HepG2 (cell line): ENCODE data around the gene MUTYH. TPM values are rescaled to one million over a fixed set of nuclear protein-coding genes. Genes with fewer than 3 reads are reported as not detected.

ENCODE experiments used
- EP300 ChIP-seq, 3 experiments: sonication (generic) in 1 of 3; formaldehyde crosslinking in 1 of 3; IDR thresholded peaks; 2 replicates each; pipeline versions ENCODE4 v1.5.1 to v1.6.1; 2011 to 2020; ENCODE audit warnings: low read depth in 2 of 3, low read length in 2 of 3, borderline replicate concordance in 1 of 3, improper control_type of control experiment in 1 of 3, mild to moderate bottlenecking in 1 of 3, missing genetic modification reagents in 1 of 3, moderate library complexity in 1 of 3
- HNRNPL ChIP-seq: fragments of 200-400 bp; formaldehyde crosslinking; IDR thresholded peaks from 2 replicates; pipeline ENCODE4 v1.6.1; 2017; ENCODE audit warnings: mild to moderate bottlenecking, low read depth, low read length
- HNRNPUL1 ChIP-seq: fragments of 200-400 bp; formaldehyde crosslinking; IDR thresholded peaks from 2 replicates; pipeline ENCODE4 v1.6.1; 2017; ENCODE audit warnings: low read depth, mild to moderate bottlenecking, low read length, moderate library complexity
- KDM5A ChIP-seq: fragments of 200-600 bp; sonication (generic); IDR thresholded peaks from 2 replicates; pipeline ENCODE4 v1.7.0; 2018; ENCODE audit warnings: antibody characterized with exemption, mild to moderate bottlenecking, low read length, borderline replicate concordance
- RAD51 ChIP-seq: fragments of 450-650 bp; IDR thresholded peaks from 2 replicates; pipeline ENCODE4 v1.6.1; 2016; ENCODE audit warnings: borderline replicate concordance
- RFX1 ChIP-seq: fragments of 450-650 bp; IDR thresholded peaks from 2 replicates; pipeline ENCODE4 v1.6.1; 2017
- U2AF1 ChIP-seq: fragments of 200-400 bp; formaldehyde crosslinking; optimal IDR thresholded peaks from 2 replicates; pipeline ENCODE3; 2017; ENCODE audit warnings: mild to moderate bottlenecking, low read depth, low read length
- ZNF510 ChIP-seq: sonication (generic); formaldehyde crosslinking; IDR thresholded peaks from 2 replicates; pipeline ENCODE4 v1.4.0; 2020; ENCODE audit warnings: low read depth, mild to moderate bottlenecking, missing genetic modification reagents
- ZNF547 ChIP-seq: sonication (generic); formaldehyde crosslinking; IDR thresholded peaks from 2 replicates; pipeline ENCODE4 v1.5.1; 2020; ENCODE audit warnings: mild to moderate bottlenecking, missing genetic modification reagents
- ZNF749 ChIP-seq: sonication (generic); formaldehyde crosslinking; IDR thresholded peaks from 2 replicates; pipeline ENCODE4 v1.8.0; 2022; ENCODE audit warnings: mild to moderate bottlenecking, missing genetic modification reagents, moderate library complexity, borderline replicate concordance
- polyA plus RNA-seq, 8 experiments: library from polyadenylated mRNA; depleted of rRNA in 3 of 8; stranded (reverse) in 7 of 8; unstranded in 1 of 8; fragments of >200 nt; fragmentation: Illumina TruSeq in 4 of 8; extraction: Trizol in 4 of 8; gene quantifications; 2 replicates each; pipeline versions ENCODE4 v1.2.1 to v1.2.3, GENCODE V29; 2011 to 2016; ENCODE audit warnings: low read depth in 4 of 8, missing spikeins in 1 of 8, mixed read lengths in 1 of 8; ENCODE audit not compliant: insufficient read depth in 1 of 8
- total RNA-seq, 5 experiments: library from RNA; depleted of rRNA; stranded (reverse); fragments of >200 nt; fragmentation: Illumina TruSeq; extraction: Trizol; gene quantifications; 2 replicates each; pipeline ENCODE4 v1.2.3, GENCODE V29; 2016; ENCODE audit warnings: low read depth in 1 of 5
- TF ChIP-seq, protein P1 (sequence below): sonication (generic); formaldehyde crosslinking; IDR thresholded peaks from 2 replicates; pipeline ENCODE4 v1.4.0; 2020; ENCODE audit warnings: missing genetic modification reagents
- TF ChIP-seq, protein P2 (sequence below): sonication (generic); formaldehyde crosslinking; IDR thresholded peaks from 2 replicates; pipeline ENCODE4 v1.8.1; 2023; ENCODE audit warnings: mild to moderate bottlenecking, inconsistent platforms, moderate library complexity, missing genetic modification reagents, borderline replicate concordance
- TF ChIP-seq, protein P3 (sequence below): sonication (generic); formaldehyde crosslinking; IDR thresholded peaks from 2 replicates; pipeline ENCODE4 v1.4.0; 2020; ENCODE audit warnings: mild to moderate bottlenecking, low read depth, missing genetic modification reagents
- TF ChIP-seq, protein P4 (sequence below): sonication (generic); formaldehyde crosslinking; IDR thresholded peaks from 2 replicates; pipeline ENCODE4 v1.8.0; 2022; ENCODE audit warnings: mild to moderate bottlenecking, missing genetic modification reagents, moderate library complexity
- TF ChIP-seq, protein P5 (sequence below): sonication (generic); formaldehyde crosslinking; IDR thresholded peaks from 2 replicates; pipeline ENCODE4 v1.5.0; 2020; ENCODE audit warnings: missing genetic modification reagents
- TF ChIP-seq, protein P6 (sequence below): sonication (generic); formaldehyde crosslinking; IDR thresholded peaks from 2 replicates; pipeline ENCODE4 v1.5.0; 2020; ENCODE audit warnings: mild to moderate bottlenecking, missing genetic modification reagents, borderline replicate concordance

Gene MUTYH
- total and polyA plus RNA-seq, 2 of the 13 experiments (the other 11 are each of a cell fraction or from before 2014, with no cell fraction given): 16.3 to 17.1 TPM

DNA sequence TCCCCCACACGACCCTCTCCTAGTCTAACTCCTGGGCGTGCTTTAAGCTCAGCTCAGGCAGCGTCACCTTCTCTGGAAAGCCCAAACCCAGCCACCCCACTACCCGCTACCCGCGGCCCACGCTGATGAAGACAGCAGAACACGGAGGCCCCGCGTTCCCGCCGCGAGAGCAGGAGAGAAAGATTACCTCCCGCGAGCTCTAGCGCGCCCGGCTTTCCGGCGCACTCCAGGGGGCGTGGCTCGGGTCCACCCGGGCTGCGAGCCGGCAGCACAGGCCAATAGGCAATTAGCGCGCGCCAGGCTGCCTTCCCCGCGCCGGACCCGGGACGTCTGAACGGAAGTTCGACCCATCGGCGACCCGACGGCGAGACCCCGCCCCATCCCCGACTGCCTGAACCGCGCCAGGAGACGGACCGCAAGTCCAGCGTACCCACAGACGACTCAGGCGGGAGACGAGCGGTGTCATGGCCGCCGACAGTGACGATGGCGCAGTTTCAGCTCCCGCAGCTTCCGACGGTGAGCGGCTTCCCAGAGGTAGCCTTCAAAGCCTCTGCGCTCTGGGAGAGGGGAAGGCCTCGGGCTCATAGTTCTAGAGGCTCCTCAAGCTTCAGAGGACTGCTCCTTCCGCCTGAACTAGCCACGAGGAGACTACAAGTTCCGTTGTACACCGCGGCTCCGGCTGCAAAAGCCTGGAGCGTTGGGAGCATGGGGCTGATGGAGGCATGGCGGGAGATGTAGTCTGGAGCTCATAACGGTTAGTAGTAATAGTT, at the start of gene MUTYH, which contains the start of gene TOE1 (continued):
- TF ChIP-seq, protein P1, sequence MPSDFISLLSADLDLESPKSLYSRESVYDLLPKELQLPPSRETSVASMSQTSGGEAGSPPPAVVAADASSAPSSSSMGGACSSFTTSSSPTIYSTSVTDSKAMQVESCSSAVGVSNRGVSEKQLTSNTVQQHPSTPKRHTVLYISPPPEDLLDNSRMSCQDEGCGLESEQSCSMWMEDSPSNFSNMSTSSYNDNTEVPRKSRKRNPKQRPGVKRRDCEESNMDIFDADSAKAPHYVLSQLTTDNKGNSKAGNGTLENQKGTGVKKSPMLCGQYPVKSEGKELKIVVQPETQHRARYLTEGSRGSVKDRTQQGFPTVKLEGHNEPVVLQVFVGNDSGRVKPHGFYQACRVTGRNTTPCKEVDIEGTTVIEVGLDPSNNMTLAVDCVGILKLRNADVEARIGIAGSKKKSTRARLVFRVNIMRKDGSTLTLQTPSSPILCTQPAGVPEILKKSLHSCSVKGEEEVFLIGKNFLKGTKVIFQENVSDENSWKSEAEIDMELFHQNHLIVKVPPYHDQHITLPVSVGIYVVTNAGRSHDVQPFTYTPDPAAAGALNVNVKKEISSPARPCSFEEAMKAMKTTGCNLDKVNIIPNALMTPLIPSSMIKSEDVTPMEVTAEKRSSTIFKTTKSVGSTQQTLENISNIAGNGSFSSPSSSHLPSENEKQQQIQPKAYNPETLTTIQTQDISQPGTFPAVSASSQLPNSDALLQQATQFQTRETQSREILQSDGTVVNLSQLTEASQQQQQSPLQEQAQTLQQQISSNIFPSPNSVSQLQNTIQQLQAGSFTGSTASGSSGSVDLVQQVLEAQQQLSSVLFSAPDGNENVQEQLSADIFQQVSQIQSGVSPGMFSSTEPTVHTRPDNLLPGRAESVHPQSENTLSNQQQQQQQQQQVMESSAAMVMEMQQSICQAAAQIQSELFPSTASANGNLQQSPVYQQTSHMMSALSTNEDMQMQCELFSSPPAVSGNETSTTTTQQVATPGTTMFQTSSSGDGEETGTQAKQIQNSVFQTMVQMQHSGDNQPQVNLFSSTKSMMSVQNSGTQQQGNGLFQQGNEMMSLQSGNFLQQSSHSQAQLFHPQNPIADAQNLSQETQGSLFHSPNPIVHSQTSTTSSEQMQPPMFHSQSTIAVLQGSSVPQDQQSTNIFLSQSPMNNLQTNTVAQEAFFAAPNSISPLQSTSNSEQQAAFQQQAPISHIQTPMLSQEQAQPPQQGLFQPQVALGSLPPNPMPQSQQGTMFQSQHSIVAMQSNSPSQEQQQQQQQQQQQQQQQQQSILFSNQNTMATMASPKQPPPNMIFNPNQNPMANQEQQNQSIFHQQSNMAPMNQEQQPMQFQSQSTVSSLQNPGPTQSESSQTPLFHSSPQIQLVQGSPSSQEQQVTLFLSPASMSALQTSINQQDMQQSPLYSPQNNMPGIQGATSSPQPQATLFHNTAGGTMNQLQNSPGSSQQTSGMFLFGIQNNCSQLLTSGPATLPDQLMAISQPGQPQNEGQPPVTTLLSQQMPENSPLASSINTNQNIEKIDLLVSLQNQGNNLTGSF: peak; percentile 52; the same call in 1 of the 2 replicates
- TF ChIP-seq EP300 (IDR thresholded peaks at IDR 0.05; ENCODE audit: low read depth in 2 of 2, low read length in 2 of 2) (no peak), EP300 (CRISPR knock-in tag; IDR thresholded peaks at IDR 0.05; ENCODE audit: borderline replicate concordance) (no peak; the same call in 1 of the 2 replicates), RAD51 (no peak), ZNF749 (CRISPR knock-in tag) (peak; percentile 85; the same call in 1 of the 2 replicates), HNRNPUL1 (0 out of 2 replicates have a peak, but pooled peaks have one; percentile 28), U2AF1 (no peak), KDM5A (peak; percentile 67; the same call in 1 of the 2 replicates), ZNF547 (peak; percentile 85), RFX1 (no peak), HNRNPL (no peak; the same call in 1 of the 2 replicates), ZNF510 (CRISPR knock-in tag) (0 out of 2 replicates have a peak, but pooled peaks have one; percentile 71)
- TF ChIP-seq, protein P2, sequence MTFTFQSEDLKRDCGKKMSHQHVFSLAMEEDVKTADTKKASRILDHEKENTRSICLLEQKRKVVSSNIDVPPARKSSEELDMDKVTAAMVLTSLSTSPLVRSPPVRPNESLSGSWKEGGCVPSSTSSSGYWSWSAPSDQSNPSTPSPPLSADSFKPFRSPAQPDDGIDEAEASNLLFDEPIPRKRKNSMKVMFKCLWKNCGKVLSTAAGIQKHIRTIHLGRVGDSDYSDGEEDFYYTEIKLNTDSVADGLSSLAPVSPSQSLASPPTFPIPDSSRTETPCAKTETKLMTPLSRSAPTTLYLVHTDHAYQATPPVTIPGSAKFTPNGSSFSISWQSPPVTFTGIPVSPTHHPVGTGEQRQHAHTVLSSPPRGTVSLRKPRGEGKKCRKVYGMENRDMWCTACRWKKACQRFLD (CRISPR knock-in tag): peak; percentile 89
- TF ChIP-seq, protein P3, sequence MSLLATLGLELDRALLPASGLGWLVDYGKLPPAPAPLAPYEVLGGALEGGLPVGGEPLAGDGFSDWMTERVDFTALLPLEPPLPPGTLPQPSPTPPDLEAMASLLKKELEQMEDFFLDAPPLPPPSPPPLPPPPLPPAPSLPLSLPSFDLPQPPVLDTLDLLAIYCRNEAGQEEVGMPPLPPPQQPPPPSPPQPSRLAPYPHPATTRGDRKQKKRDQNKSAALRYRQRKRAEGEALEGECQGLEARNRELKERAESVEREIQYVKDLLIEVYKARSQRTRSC (CRISPR knock-in tag): no peak
- TF ChIP-seq, protein P4, sequence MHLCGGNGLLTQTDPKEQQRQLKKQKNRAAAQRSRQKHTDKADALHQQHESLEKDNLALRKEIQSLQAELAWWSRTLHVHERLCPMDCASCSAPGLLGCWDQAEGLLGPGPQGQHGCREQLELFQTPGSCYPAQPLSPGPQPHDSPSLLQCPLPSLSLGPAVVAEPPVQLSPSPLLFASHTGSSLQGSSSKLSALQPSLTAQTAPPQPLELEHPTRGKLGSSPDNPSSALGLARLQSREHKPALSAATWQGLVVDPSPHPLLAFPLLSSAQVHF (CRISPR knock-in tag): no peak; the same call in 1 of the 2 replicates
- TF ChIP-seq, protein P5, sequence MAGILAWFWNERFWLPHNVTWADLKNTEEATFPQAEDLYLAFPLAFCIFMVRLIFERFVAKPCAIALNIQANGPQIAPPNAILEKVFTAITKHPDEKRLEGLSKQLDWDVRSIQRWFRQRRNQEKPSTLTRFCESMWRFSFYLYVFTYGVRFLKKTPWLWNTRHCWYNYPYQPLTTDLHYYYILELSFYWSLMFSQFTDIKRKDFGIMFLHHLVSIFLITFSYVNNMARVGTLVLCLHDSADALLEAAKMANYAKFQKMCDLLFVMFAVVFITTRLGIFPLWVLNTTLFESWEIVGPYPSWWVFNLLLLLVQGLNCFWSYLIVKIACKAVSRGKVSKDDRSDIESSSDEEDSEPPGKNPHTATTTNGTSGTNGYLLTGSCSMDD (CRISPR knock-in tag): no peak
- TF ChIP-seq, protein P6, sequence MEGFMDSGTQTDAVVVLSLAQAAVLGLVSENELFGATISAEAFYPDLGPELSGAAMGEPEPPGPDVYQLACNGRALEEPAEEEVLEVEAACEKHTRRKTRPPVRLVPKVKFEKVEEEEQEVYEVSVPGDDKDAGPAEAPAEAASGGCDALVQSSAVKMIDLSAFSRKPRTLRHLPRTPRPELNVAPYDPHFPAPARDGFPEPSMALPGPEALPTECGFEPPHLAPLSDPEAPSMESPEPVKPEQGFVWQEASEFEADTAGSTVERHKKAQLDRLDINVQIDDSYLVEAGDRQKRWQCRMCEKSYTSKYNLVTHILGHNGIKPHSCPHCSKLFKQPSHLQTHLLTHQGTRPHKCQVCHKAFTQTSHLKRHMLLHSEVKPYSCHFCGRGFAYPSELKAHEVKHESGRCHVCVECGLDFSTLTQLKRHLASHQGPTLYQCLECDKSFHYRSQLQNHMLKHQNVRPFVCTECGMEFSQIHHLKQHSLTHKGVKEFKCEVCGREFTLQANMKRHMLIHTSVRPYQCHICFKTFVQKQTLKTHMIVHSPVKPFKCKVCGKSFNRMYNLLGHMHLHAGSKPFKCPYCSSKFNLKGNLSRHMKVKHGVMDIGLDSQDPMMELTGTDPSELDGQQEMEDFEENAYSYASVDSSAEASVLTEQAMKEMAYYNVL (CRISPR knock-in tag): no peak; the same call in 1 of the 2 replicates
